ENCODE results near the gene RAD21L1. TPM values are rescaled to one million over a fixed set of nuclear protein-coding genes. Genes with fewer than 3 reads are reported as not detected.

The RAD21L1 gene
- total RNA-seq, 2 experiments from 2014 or later = 0.48 TPM; not detected in 1

DNA sequence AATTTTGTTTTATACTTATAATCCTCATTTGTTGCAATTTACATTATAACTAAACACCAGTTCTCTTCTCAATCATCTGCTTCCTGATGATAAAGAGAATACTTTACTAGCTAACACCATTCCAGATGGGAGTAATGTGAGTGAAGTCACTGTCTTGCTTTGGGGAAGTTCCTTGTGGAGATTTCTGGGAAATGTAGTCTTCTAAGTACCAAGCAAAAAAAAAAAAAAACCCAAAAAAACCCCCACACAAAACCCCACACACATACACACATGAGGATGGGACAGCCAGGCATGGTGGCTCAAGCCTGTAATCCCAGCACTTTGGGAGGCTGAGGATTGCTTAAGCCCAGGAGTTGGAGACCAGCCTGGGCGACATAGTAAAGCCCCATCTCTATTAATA lies 38.0 kb downstream of the RAD21L1 start:
- DNase-seq (no peak), ATAC-seq (ENCODE audit: low read depth) (no peak)
- peaks cover 3% of the 10 kb centered on the region for H3K9me3 Mint-ChIP-seq
- H3K36me3 Mint-ChIP-seq = peaks cover 4% of the 10 kb centered on the region
- no peak overlapping the region for H3K4me3 Mint-ChIP-seq
- peaks cover 21% of the 10 kb centered on the region for H3K4me1 Mint-ChIP-seq
- POLR2A ChIA-PET = no interaction called here
- H3K27me3 Mint-ChIP-seq = peaks cover 7% of the 10 kb centered on the region
- no peak overlapping the region for H3K27ac Mint-ChIP-seq

DNA sequence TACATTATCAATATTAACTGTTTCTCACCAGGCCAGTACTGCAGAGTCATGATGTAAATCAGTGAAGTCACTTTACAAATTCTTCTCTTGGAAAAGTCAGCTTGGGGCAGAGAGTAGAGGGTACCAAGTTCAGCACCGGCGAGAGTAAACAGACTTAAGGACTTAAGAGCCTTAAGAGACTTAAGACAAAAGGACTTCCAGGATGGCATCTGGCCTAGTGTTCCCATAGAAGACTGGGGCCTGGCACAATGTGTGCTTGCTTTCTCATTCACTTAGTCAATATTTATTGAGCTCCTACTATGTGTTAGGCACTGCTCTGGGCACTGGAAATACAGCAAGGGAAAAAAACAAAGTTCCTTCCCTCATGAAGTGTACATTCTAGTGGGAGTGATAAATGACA lies 38.9 kb downstream of the RAD21L1 start:
- H3K36me3 Mint-ChIP-seq = peaks cover 4% of the 10 kb centered on the region
- POLR2A ChIA-PET = no interaction called here
- H3K4me3 Mint-ChIP-seq = peak overlapping the region; percentile 84
- peak overlapping the region; percentile 76 for H3K27ac Mint-ChIP-seq
- H3K4me1 Mint-ChIP-seq = peaks cover 21% of the 10 kb centered on the region
- DNase-seq (no peak), ATAC-seq (ENCODE audit: low read depth) (no peak)
- peaks cover 7% of the 10 kb centered on the region for H3K27me3 Mint-ChIP-seq
- peaks cover 3% of the 10 kb centered on the region for H3K9me3 Mint-ChIP-seq

DNA sequence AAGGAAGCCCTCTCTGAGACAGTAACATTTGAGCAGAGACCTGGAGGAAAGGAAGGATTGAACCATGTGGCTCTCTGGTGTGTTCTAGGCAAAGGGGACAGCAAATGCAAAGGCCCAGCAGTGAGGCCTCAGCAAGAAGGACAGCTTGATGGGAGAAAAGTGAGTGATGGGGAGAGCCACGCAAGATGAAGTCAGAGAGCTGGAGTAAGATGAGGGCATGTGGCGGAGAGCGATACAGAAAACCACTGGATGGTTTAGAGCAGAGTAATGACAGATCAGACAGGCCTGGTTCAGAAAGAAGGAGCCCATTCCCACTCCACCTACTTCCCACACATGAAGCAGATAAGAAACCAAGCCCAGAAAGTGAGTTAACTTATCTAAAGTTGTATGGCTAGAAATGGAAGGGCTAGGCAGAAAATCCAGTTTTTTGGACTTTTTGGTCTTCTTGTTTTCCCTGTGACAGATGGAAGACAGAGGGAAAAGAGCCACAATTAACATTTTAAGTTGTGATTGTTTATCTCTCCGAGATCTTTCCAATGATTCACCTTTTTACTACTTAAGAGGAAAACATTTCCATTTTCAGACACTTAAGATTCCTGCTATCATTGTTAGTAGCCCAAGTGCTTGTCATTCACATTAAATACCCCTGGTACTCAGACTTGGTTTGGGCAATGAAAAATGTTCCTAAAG lies 39.5 kb downstream of the RAD21L1 start:
- peaks cover 7% of the 10 kb centered on the region for H3K27me3 Mint-ChIP-seq
- H3K9me3 Mint-ChIP-seq = peaks cover 3% of the 10 kb centered on the region
- H3K4me1 Mint-ChIP-seq = peaks cover 21% of the 10 kb centered on the region
- ATAC-seq (ENCODE audit: low read depth) (no peak), DNase-seq (no peak)
- peaks cover 4% of the 10 kb centered on the region for H3K36me3 Mint-ChIP-seq
- H3K27ac Mint-ChIP-seq = peak overlapping the region; percentile 86
- H3K4me3 Mint-ChIP-seq = peak overlapping the region; percentile 84
- POLR2A ChIA-PET = interaction anchor here (1.1 to 1.8 kb wide), 5 partner anchors 21 to 160 kb away, joined by 4 to 10 read pairs (median 6); partner anchors contain the start of gene RAD21L1

DNA sequence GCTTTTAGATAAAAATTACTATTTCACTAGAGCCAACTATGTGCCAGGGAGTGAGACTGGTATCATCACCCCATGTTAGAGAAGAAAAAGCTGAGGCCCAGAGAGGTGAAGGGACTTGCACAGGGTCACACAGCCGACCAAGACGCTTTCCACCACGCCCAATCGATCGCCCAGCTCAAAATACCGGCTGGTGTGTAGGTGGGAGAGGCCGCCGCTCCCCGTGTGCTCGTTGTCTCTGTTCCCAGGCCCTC lies 40.0 kb downstream of the RAD21L1 start:
- H3K4me3 Mint-ChIP-seq = peak overlapping the region; percentile 84
- peaks cover 3% of the 10 kb centered on the region for H3K9me3 Mint-ChIP-seq
- H3K27ac Mint-ChIP-seq = peak overlapping the region; percentile 86
- POLR2A ChIA-PET = interaction anchor here (1.0 to 1.8 kb wide), 6 partner anchors 14 to 160 kb away, joined by 3 to 10 read pairs (median 5); partner anchors contain the start of gene RAD21L1
- peaks cover 7% of the 10 kb centered on the region for H3K27me3 Mint-ChIP-seq
- peaks cover 21% of the 10 kb centered on the region for H3K4me1 Mint-ChIP-seq
- H3K36me3 Mint-ChIP-seq = peaks cover 4% of the 10 kb centered on the region
- DNase-seq (no peak), ATAC-seq (ENCODE audit: low read depth) (no peak)

DNA sequence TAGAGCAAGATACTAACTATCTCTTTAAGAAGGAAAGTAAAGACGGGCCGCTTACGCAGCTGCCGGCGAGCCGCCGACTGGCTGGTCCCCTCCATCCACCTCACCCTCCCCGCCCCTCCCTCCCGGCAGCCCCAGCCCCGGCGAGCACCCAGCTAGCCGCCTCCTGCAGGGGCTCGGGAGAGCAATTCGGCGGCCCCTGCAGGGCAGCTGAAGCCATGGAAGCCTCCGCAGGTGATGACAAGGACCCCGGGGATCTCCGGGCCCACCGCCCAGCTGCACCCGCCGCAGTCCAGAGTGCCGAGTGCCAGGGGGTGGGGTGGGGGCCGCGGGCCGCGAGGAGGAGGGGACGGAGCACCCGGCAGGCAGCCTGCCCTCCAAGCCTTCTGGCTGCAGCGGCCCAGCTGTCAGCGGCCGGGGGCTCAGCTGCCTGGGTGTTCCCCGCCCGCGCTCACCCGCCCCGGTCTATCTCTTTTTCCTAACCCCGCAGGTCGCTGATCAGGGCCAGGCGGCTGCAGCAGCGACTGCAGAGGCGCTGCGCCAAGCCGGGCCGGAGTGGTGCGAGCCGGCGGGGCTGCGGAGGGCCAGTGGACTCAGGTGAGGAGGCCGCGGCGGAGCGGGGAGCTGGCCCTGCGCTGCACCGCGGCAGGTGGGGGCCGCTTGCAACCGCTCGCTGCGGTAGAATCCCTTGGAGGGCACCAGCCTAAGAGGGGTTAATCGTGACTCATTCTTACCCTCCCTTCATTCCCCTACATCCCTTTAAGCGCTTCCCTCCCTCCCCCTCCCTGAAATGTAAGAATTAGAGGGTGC lies 40.5 kb downstream of the RAD21L1 start, which contains the start of gene SNPH:
Gene SNPH (plus strand): TSS at position 128 of the 807 bp plus-strand sequence. CDS start 29,946 bp downstream, outside the sequence.
- Mint-ChIP-seq H3K4me1 (peaks cover 21% of the 10 kb centered on the region), H3K9me3 (peaks cover 3% of the 10 kb centered on the region), H3K27me3 (peaks cover 7% of the 10 kb centered on the region), H3K36me3 (peaks cover 5% of the 10 kb centered on the region), H3K27ac (peak within 1 kb of the TSS; percentile 86), H3K4me3 (peak within 1 kb of the TSS; percentile 84)
- POLR2A ChIA-PET = interaction anchor here (0.6 to 1.8 kb wide), 8 partner anchors 14 to 159 kb away, joined by 3 to 10 read pairs (median 5); partner anchors contain the start of gene RAD21L1
- ATAC-seq (ENCODE audit: low read depth) (peak; percentile 91), DNase-seq (peak; percentile 73)

DNA sequence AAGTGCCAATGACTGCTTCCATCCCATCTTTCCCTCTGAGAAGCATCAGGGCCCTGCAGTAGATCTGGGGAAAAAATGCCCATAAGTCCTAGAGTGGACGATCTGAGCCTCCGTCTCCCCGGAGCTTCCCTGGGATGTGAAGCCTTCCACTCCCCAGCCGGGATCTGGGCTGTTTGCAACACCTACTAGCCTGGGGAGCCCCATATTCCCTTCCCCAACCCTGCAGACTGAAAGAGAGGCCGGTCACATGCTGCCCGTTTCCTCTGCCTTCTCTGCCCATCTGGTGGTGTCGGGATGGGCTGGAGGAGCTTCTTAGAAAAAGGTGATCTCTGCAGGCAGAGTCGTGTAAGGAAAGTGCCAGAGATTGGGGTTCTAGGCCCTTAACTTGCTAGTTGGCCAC lies 41.3 kb downstream of the RAD21L1 start:
- Mint-ChIP-seq H3K4me3 (peak overlapping the region; percentile 76), H3K36me3 (peaks cover 6% of the 10 kb centered on the region), H3K9me3 (peaks cover 2% of the 10 kb centered on the region), H3K4me1 (peaks cover 23% of the 10 kb centered on the region), H3K27ac (no peak overlapping the region), H3K27me3 (peaks cover 3% of the 10 kb centered on the region)
- POLR2A ChIA-PET = interaction anchor here (0.7 to 1.8 kb wide), 4 partner anchors 17 to 41 kb away, joined by 5 to 8 read pairs (median 6); partner anchors contain the start of gene RAD21L1
- ATAC-seq (ENCODE audit: low read depth) = no peak
- DNase-seq = no peak

DNA sequence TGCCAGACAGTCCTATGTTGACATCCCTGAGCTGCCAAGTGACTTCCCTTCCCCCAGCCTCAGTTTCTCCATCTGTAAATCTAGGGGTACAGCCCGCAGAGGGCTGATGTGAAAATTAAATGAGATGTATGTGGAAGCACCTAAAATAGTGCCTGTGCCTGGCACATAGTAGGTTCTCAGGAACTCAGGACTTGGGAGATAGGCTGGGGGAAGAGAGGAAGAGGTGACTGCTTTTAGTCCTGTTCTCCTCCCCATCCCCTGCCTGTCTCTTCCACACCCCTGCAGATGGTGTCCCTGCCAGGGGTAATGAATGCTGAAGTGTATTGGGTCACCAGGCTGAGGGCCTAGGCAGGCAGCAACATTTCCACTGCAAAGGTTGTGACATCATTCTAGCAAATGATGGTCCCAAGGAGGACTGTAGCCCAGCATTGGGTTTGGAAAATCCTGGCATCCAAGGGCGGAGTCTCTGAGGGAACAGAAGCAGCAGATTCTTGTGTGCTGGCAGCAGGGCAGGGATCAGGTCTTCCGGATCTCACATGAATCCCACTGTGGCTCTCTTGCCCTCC lies 42.0 kb downstream of the RAD21L1 start:
- peaks cover 23% of the 10 kb centered on the region for H3K4me1 Mint-ChIP-seq
- no peaks in the 10 kb centered on the region for H3K9me3 Mint-ChIP-seq
- peaks cover 3% of the 10 kb centered on the region for H3K36me3 Mint-ChIP-seq
- H3K4me3 Mint-ChIP-seq = no peak overlapping the region
- H3K27me3 Mint-ChIP-seq = no peaks in the 10 kb centered on the region
- H3K27ac Mint-ChIP-seq = no peak overlapping the region
- DNase-seq (no peak), ATAC-seq (ENCODE audit: low read depth) (no peak)
- POLR2A ChIA-PET = interaction anchor here (1.3 kb wide), 1 partner anchor 31 kb away, joined by 5 read pairs; no protein-coding TSS in a partner anchor

DNA sequence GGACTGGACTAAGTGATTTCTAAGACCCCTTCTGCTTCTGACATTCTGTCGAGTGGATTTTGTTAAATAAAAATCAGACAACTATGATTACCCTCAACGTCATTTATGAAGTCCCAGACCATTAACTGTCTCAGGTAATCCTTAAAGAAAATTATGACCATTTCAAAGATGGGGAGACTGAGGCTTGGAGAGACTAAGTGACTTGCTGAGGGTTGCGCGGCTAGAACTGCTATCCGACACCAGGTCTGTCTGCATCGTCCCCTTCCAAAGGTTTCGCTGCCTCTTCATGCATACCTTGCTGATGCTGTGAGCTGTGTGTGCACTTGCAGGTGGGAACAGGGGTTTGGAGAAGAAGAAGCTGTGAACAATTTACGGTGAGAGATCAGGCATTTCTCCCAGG lies 43.4 kb downstream of the RAD21L1 start:
- Mint-ChIP-seq H3K4me1 (peaks cover 22% of the 10 kb centered on the region), H3K27ac (no peak overlapping the region), H3K36me3 (peaks cover 3% of the 10 kb centered on the region), H3K27me3 (no peaks in the 10 kb centered on the region), H3K9me3 (no peaks in the 10 kb centered on the region), H3K4me3 (no peak overlapping the region)
- ATAC-seq (ENCODE audit: low read depth) = no peak
- POLR2A ChIA-PET = no interaction called here
- DNase-seq = no peak

DNA sequence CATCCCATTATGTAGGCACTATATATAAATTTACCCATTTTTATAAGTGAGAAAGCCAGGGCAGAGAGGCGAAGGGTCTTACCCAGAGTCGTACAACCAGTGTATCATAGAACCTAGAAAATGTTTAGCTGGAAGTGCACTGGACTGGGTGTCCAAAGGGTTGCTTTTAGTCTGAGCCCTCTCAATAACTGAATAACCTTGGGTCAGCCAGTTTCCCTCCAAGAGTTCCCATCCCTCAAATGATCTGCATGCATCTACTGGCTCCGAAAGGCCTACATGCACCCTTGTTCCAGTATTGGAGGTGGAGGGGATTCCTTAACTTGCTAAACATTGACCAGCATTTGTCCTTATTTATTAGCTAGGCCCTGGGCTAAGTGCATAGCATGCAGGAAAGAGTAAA lies 44.0 kb downstream of the RAD21L1 start:
- H3K27me3 Mint-ChIP-seq = no peaks in the 10 kb centered on the region
- peaks cover 19% of the 10 kb centered on the region for H3K4me1 Mint-ChIP-seq
- H3K9me3 Mint-ChIP-seq = no peaks in the 10 kb centered on the region
- POLR2A ChIA-PET = no interaction called here
- no peak for ATAC-seq (ENCODE audit: low read depth)
- no peak overlapping the region for H3K4me3 Mint-ChIP-seq
- peaks cover 3% of the 10 kb centered on the region for H3K36me3 Mint-ChIP-seq
- DNase-seq = no peak
- no peak overlapping the region for H3K27ac Mint-ChIP-seq

DNA sequence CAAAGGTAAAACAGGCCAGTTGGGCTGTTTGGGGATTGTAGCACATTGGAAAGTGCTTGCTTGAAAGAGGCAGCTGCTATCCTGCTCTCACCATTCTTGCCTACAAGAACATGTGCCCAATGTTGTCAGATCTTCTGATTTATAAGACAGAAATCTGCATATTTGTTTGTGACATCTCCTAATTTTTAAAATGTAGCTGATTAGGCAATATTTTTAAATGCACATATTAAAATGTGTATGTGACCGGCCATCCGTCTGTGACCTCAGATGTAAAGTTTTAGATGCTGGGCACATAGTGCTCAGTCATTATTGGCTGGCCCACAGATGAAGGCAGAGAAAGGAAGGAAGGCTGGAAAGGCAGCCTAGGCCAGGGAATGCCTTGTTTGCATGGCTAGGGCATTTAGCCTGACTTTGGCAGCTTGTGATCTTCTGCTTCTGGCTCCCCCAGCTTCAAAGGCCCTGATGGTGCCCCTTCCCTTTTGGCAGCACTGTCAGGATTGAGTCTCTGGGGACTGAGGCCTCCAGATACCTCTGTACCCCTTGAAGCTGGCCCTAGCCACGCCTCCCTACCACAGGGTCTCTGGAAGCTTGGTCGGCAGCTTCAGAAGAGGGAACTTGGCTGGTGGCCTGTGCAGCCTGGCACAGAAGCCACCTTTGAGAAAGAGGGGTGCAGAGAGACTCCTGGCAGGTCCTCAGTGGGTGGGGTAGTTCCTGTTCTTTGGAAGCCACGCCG lies 46.7 kb downstream of the RAD21L1 start:
- POLR2A ChIA-PET = no interaction called here
- DNase-seq (no peak), ATAC-seq (ENCODE audit: low read depth) (no peak)
- peaks cover 3% of the 10 kb centered on the region for H3K36me3 Mint-ChIP-seq
- no peak overlapping the region for H3K4me3 Mint-ChIP-seq
- H3K27me3 Mint-ChIP-seq = no peaks in the 10 kb centered on the region
- no peak overlapping the region for H3K27ac Mint-ChIP-seq
- H3K4me1 Mint-ChIP-seq = peaks cover 4% of the 10 kb centered on the region
- H3K9me3 Mint-ChIP-seq = no peaks in the 10 kb centered on the region

DNA sequence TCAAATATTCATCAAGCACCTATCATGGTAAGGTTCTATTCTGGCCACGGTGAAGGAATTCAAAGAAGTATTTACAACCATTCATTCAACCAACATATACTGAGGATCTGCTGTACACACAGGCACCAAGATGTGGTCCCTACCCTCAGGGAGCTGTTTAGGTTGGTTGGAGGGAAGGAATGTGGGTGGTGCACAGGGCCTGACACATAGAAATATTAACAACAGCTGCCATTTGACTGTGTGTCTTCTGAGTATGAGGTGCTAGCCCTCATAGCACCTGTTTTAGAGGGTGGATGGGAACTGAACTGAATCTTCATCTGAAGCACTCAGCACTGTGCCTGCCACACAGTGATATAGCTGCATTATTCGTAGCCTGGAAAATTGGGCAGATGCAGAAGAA lies 47.5 kb downstream of the RAD21L1 start:
- Mint-ChIP-seq H3K27ac (no peak overlapping the region), H3K27me3 (no peaks in the 10 kb centered on the region), H3K9me3 (no peaks in the 10 kb centered on the region), H3K36me3 (peaks cover 3% of the 10 kb centered on the region), H3K4me3 (no peak overlapping the region), H3K4me1 (peaks cover 2% of the 10 kb centered on the region)
- DNase-seq (no peak), ATAC-seq (ENCODE audit: low read depth) (no peak)
- POLR2A ChIA-PET = interaction anchor here (0.5 to 1.0 kb wide), 2 partner anchors 10 to 446 kb away, joined by 4 to 5 read pairs; no protein-coding TSS in a partner anchor

DNA sequence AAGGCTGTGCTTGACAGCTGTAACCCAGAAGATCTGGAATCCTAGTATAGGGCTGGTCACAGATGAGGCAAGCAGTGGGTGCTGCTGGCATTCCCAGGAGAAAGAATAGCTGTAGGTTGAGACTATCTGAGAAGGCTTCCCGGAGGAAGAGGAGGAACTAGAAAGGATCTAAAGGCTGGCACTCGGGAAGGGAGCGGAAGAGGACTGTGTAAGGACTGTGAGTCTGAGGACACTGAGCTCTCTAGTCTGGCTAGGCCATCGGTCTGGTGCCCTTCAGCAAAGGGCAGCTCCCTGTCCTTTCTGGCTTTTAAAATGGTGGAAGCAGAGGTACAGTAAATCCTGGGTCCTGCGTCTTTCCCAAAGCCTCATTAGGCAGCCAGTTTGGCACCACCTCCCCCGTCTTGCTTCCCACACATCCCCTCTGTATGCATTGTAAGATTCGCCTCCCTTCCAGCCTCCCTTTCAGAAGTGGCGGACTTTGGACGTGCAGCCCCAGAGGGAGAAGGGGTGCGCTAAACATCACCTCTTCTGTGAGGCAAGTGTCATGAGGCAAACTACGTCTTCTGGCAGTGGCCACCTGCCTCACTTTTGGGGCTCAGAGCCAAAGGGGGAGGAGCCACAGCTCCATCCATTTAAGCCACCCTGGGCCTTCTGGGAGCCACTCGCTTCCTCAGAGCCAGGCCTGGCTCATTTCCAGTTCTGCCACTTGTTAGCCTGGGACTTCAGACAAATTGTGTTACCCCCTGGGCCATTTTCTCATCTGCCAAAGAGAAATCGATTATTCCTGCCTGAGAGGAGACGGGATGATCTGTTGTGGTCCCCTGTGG lies 48.9 kb downstream of the RAD21L1 start:
- no peak overlapping the region for H3K4me3 Mint-ChIP-seq
- no peaks in the 10 kb centered on the region for H3K27me3 Mint-ChIP-seq
- peaks cover 2% of the 10 kb centered on the region for H3K4me1 Mint-ChIP-seq
- POLR2A ChIA-PET = interaction anchor here (1.0 to 1.3 kb wide), 2 partner anchors 8 to 13 kb away, joined by 4 to 5 read pairs; no protein-coding TSS in a partner anchor
- no peak for DNase-seq
- H3K27ac Mint-ChIP-seq = no peak overlapping the region
- no peaks in the 10 kb centered on the region for H3K9me3 Mint-ChIP-seq
- ATAC-seq (ENCODE audit: low read depth) = no peak
- H3K36me3 Mint-ChIP-seq = peaks cover 3% of the 10 kb centered on the region
